HG03280 (cell line): Measurements from ENCODE around the gene ISYNA1.
A peak's percentile ranks its signal among the peaks of the same experiment; 100 is the strongest.

Experiments used
- ATAC-seq: cut with Tn5 transposase; IDR thresholded peaks from one replicate; pipeline ENCODE4 v1.9.1; 2021; ENCODE audit warnings: mild to moderate bottlenecking, moderate library complexity; ENCODE audit not compliant: unreplicated experiment

Gene ISYNA1

GRCh38 chr19:18397242-18398202, 40.4 kb downstream of the ISYNA1 start, which contains the start of gene LRRC25:
Gene LRRC25 (minus strand): TSS chr19:18397622. CDS start chr19:18396963, 659 bp downstream.
- ATAC-seq, result no peak

- ATAC-seq, result no peak
Observed at GRCh38 chr19:18396471-18397241, 41.3 kb downstream of the ISYNA1 start.

- ATAC-seq, result no peak
Observed at GRCh38 chr19:18393836-18394235, 44.1 kb downstream of the ISYNA1 start.

- no peak for ATAC-seq
Observed at GRCh38 chr19:18392926-18393325, 45.0 kb downstream of the ISYNA1 start.

- no peak for ATAC-seq
Observed at GRCh38 chr19:18392417-18392816, 45.5 kb downstream of the ISYNA1 start.

- no peak for ATAC-seq
Observed at GRCh38 chr19:18391509-18392075, 46.3 kb downstream of the ISYNA1 start.

GRCh38 chr19:18390065-18390907, 47.6 kb downstream of the ISYNA1 start:
- no peak for ATAC-seq

- no peak for ATAC-seq
Observed at GRCh38 chr19:18389726-18390064, 48.2 kb downstream of the ISYNA1 start.

- no peak for ATAC-seq
Observed at GRCh38 chr19:18388960-18389725, 48.8 kb downstream of the ISYNA1 start.

GRCh38 chr19:18388100-18388959, 49.6 kb downstream of the ISYNA1 start:
- ATAC-seq, result peak; percentile 61

GRCh38 chr19:18386543-18387271, 51.2 kb downstream of the ISYNA1 start:
- ATAC-seq, result no peak

GRCh38 chr19:18385675-18386542, 52.0 kb downstream of the ISYNA1 start, which contains the start of gene GDF15:
Gene GDF15 (plus strand): TSS chr19:18386158. CDS start chr19:18386190, 32 bp downstream.
- no peak for ATAC-seq

GRCh38 chr19:18385359-18385674, 52.6 kb downstream of the ISYNA1 start:
- no peak for ATAC-seq

GRCh38 chr19:18384775-18385174, 53.2 kb downstream of the ISYNA1 start:
- ATAC-seq, result no peak
